KOPT-K1 (cell line): Measurements from ENCODE around the gene SLC35F5.
A peak's percentile ranks its signal among the peaks of the same experiment; 100 is the strongest.
"Not testable (repeated sequence)": the region's sequence is repeated elsewhere in the genome, so short reads cannot be mapped to it uniquely, and the experiment has no call there.

Experiments used
- H3K27ac ChIP-seq: fragments of 200-600 bp; sonication (generic); 2 replicates; pipeline ENCODE4 v1.5.1; 2016; ENCODE audit warnings: antibody characterized with exemption, mild to moderate bottlenecking, low read depth, low read length; ENCODE audit not compliant: poor library complexity, severe bottlenecking
- H3K36me3 ChIP-seq: fragments of 200-600 bp; sonication (generic); 2 replicates; pipeline ENCODE4 v1.5.1; 2017; ENCODE audit warnings: antibody characterized with exemption, mild to moderate bottlenecking, low read length, moderate library complexity; ENCODE audit not compliant: insufficient read depth
- H3K9me3 ChIP-seq: fragments of 200-600 bp; sonication (generic); 2 replicates; pipeline ENCODE4 v1.5.1; 2017; ENCODE audit warnings: antibody characterized with exemption, low read length, mild to moderate bottlenecking; ENCODE audit not compliant: insufficient read depth, poor library complexity, severe bottlenecking

SLC35F5 gene

GRCh38 chr2:113720167-113720566, 36.3 kb downstream of the SLC35F5 start:
- Histone ChIP-seq H3K36me3 (peaks cover 38% of the 10 kb centered on the region), H3K27ac (no peak overlapping the region), H3K9me3 (no peaks in the 10 kb centered on the region)

DNA sequence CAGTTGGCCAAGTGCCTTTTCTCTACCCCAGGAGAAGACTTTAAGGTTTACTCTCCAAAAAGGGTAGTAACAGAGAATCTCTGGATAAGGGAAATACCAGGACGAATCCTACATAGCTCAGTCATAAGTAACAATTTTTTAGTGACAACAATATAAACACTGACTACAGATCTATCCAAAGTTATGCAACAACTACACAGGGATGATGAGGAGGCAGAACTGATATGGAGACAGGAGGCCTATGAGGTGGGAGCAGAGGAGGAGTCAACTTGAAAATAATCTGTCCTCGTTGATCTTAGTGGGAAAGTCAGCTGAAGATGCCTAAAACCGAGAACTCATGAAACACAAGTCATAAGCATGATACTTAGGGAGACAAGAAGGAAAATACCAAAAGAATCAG, 40.2 kb downstream of the SLC35F5 start:
- H3K36me3 ChIP-seq: peaks cover 51% of the 10 kb centered on the region
- H3K9me3 ChIP-seq: no peaks in the 10 kb centered on the region
- H3K27ac ChIP-seq: no peak overlapping the region

DNA sequence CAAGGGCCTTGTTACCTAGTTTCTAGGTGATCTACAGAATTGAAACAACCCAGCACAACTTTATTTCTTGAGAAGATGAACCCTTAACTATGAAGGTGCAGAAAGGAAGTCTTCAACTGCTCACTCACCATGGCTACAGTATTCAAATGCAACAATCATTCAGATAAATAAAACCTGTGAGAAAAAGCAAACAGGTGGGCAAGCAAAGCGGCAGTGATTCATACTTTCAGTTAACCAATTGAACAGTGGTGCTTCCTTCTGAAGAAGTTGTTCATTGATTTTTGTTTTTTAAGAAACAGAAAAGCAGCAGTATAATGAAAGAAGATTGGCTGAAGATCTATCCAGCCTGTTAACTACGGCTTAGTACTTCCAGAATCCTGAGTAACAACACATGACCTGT, 43.5 kb downstream of the SLC35F5 start:
- Histone ChIP-seq H3K36me3 (peaks cover 44% of the 10 kb centered on the region), H3K27ac (no peak overlapping the region), H3K9me3 (no peaks in the 10 kb centered on the region)

DNA sequence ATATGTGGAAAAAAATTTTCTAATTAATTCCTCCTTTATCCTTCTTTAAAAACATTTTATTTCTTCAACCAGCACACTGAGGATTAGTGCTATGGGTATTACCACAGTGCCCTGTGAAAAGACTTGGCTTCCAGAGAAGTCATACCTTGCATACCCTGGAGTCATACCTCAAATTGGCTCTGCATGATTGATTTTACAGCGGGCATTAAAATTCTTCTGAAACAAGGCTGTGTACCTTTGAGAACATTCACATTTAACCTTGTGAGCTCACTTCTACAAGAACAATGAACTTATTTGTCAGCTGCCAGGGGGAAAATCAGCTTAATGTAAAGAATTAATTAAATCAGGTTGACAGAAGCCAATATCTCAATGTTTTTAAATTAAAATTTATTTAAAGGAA, 44.6 kb downstream of the SLC35F5 start:
- H3K27ac ChIP-seq: no peak overlapping the region
- no peaks in the 10 kb centered on the region for H3K9me3 ChIP-seq
- H3K36me3 ChIP-seq: peaks cover 35% of the 10 kb centered on the region

DNA sequence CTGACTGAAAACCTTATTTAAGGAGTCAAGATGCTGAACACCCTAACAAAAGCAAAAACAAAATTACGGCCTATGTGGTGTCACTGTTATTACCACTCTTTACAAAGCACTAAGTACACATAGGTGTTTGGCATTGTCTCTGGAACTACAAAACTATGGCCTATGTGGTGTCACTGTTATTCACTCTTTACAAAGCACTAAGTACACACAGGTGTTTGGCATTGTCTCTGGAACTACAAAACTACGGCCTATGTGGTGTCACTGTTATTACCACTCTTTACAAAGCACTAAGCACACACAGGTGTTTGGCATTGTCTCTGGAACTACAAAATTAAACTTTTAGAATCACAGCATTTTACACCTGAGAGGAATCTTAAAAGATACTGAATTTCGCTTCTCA, 47.4 kb downstream of the SLC35F5 start:
- Histone ChIP-seq H3K9me3 (no peaks in the 10 kb centered on the region), H3K27ac (no peak overlapping the region)

GRCh38 chr2:113707106-113707505, 49.3 kb downstream of the SLC35F5 start:
- no peak overlapping the region for H3K27ac ChIP-seq

More for the DNA sequence above, 47.4 kb downstream of the SLC35F5 start:
- H3K36me3 ChIP-seq: peaks cover 23% of the 10 kb centered on the region

GRCh38 chr2:113705982-113706523, 50.4 kb downstream of the SLC35F5 start:
- Histone ChIP-seq H3K9me3 (no peaks in the 10 kb centered on the region), H3K27ac (no peak overlapping the region), H3K36me3 (peaks cover 9% of the 10 kb centered on the region; the same call in 1 of the 2 replicates)

More at GRCh38 chr2:113707106-113707505, 49.3 kb downstream of the SLC35F5 start:
- Histone ChIP-seq H3K36me3 (peaks cover 9% of the 10 kb centered on the region; the same call in 1 of the 2 replicates), H3K9me3 (no peaks in the 10 kb centered on the region)

- not testable (repeated sequence) for H3K27ac ChIP-seq, H3K36me3 ChIP-seq, H3K9me3 ChIP-seq
Measured at GRCh38 chr2:113704300-113704993, 52.0 kb downstream of the SLC35F5 start.

DNA sequence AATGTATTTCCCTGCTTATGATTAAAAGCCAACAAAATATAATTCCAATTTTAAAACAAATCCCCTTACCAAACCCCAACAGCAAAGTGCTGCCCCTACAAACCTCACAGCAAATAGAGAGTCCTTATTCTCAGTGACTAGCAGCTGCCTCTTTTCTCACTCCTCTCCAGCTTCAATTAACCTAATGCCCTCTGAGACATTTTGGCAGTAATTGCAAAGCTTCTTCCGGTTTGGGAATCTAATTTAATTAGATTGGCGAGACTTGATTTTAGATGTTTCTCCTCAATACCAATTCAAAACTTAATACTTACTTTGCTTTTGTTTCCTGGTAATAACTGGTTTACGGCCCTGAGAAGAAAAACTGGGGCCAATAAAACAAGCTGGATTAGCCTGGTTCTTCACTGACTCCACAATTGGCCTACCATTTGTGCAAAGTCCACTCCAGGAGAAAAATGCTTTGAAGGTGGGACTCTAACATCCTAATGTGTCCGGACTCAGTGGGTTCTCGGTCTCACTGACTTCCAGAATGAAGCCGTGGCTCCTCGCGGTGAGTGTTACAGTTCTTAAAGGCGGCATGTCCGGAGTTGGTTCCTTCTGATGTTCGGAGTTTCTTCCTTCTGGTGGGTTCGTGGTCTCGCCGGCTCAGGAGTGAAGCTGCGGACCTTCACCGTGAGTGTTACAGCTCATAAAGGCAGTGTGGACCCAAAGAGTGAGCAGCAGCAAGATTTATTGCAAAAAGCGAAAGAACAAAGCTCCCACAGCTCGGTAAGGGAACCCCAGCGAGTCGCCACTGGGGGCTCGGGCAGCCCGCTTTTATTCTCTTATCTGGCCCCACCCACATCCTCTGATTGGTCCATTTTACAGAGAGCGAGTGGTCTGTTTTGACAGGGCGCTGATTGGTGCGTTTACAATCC, 52.8 kb downstream of the SLC35F5 start:
- no peaks in the 10 kb centered on the region for H3K9me3 ChIP-seq
- peaks cover 9% of the 10 kb centered on the region; the same call in 1 of the 2 replicates for H3K36me3 ChIP-seq
- H3K27ac ChIP-seq: no peak overlapping the region

DNA sequence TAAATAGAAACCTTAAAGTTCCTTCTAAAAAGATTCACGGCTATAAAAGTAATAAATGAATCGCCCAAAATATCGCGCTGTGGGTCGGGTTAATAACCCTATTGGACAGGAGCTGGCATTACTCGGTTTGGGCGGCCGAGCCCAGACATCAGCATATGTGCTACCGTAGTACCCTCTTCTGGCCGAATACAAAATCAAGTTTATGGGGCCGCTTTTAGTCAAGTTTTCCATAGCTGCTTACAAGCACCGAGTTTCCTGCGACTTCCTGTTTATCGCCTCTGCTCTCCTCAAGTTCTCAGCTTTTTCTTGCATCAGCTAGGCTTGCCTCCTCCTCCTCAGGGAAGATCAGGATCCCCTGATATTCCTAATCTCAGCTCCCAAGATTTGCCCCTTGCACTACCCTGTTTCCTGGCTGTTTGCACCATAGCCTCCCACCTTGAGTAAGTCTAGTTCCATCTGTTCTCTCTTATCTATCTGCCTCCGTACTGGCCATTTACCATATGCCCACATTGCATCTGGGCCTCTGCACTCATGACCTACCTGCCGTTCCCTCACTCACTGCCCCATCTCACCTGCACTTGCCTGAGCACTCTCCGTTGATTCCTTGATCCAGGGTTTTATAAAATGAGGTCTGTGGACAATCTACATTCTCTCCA, 56.1 kb downstream of the SLC35F5 start:
- H3K9me3 ChIP-seq: peaks cover 9% of the 10 kb centered on the region
- H3K36me3 ChIP-seq: peaks cover 8% of the 10 kb centered on the region; the same call in 1 of the 2 replicates
- H3K27ac ChIP-seq: no peak overlapping the region

DNA sequence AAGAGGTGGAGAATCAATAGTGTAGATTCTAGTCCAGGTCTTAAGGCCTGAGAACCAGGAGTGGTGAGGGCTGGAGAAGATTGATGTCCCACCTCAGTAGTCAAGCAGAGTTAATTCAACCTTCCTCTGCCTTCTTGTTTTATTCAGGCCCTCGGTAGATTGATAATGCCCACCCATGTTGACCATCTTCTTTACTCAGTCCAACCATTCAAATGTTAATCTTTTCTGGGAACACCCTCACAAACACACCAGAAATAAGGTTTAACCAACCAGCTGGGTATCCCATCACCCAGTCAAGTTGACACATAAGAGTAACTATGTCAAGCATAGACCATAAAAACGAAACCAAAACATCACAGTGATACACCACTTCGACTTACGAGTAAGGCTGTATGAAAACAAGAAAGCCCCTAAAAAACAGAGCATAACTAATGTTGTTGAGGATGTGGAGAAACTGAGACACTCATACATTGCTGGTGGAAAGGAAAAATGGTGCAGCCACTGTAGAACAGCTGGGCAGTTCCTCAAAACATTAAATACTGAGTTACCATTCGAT, 57.5 kb downstream of the SLC35F5 start:
- Histone ChIP-seq H3K9me3 (peaks cover 19% of the 10 kb centered on the region), H3K36me3 (no peaks in the 10 kb centered on the region), H3K27ac (no peak overlapping the region)

DNA sequence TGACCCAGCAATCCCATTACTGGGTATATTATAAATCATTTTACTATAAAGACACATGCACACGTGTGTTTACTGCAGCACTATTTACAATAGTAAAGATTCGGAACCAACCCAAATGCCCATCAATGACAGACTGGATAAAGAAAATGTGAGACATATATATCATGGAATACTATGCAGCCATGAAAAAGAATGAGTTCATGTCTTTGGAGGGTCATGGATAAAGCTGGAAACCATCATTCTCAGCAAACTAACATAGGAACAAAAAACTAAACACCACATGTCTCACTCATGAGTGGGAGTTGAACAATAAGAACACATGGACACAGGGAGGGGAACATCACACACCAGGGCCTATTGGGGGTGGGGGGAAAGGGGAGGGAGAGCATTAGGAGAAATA, 58.2 kb downstream of the SLC35F5 start:
- not testable (repeated sequence) for H3K36me3 ChIP-seq, H3K27ac ChIP-seq
- H3K9me3 ChIP-seq: peaks cover 19% of the 10 kb centered on the region

DNA sequence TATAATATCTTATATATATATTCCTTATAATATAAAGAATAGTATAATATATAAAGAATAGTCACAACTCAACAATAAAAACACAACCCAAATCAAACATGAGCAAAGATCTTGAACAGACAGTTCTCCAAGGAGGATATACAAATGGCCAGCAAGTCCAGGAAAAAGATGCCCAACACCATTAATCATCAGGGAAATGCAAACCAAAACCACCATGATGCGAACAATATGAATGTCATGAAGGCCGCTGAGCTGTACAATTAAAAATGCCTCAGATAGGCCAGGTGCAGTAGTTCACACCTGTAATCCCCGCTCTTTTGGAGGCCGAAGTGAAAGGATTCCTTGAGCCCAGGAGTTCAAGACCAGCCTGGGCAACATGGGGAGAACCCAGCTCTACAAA, 58.9 kb downstream of the SLC35F5 start:
- Histone ChIP-seq H3K27ac (no peak overlapping the region), H3K9me3 (peaks cover 19% of the 10 kb centered on the region), H3K36me3 (no peaks in the 10 kb centered on the region)

DNA sequence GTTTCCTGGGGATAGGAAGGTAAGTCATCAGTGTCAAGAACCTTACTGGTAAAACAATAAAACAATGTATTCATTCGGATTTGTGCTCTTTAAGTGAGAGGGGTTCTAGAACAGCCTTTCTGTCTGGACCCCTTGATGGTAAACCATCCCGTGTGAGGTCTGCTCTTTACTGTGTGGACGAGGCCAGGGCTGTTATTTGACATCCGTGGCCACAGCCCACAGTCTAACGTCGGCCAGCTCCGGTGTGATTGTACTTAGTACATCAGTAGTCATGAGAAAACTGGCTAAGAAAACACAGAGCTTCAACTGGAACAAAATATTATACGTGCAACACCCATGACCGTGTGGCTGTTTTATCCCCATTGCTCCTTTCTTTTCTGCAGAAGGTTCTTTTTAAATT, 62.0 kb downstream of the SLC35F5 start:
- peak overlapping the region; percentile 86 for H3K27ac ChIP-seq
- no peaks in the 10 kb centered on the region for H3K36me3 ChIP-seq
- peaks cover 19% of the 10 kb centered on the region for H3K9me3 ChIP-seq
